GM10266 (cell line): ENCODE results near the gene HOTAIR.

Source experiments
- DNase-seq: peaks from one replicate; pipeline ENCODE4 v3.0.0; 2012; ENCODE audit errors: extremely low spot score
- TF ChIP-seq, protein P1 (sequence below): IDR thresholded peaks from 2 replicates; pipeline ENCODE4 v1.5.1; 2012; ENCODE audit warnings: mild to moderate bottlenecking, low read depth; ENCODE audit not compliant: control insufficient read depth, insufficient read depth; ENCODE audit errors: missing control alignments

HOTAIR gene

GRCh38 chr12:54019924-54020590 is 45.3 kb upstream of the HOTAIR start:
- TF ChIP-seq, protein P1, sequence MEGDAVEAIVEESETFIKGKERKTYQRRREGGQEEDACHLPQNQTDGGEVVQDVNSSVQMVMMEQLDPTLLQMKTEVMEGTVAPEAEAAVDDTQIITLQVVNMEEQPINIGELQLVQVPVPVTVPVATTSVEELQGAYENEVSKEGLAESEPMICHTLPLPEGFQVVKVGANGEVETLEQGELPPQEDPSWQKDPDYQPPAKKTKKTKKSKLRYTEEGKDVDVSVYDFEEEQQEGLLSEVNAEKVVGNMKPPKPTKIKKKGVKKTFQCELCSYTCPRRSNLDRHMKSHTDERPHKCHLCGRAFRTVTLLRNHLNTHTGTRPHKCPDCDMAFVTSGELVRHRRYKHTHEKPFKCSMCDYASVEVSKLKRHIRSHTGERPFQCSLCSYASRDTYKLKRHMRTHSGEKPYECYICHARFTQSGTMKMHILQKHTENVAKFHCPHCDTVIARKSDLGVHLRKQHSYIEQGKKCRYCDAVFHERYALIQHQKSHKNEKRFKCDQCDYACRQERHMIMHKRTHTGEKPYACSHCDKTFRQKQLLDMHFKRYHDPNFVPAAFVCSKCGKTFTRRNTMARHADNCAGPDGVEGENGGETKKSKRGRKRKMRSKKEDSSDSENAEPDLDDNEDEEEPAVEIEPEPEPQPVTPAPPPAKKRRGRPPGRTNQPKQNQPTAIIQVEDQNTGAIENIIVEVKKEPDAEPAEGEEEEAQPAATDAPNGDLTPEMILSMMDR: no peak
- DNase-seq: no peak

GRCh38 chr12:54019091-54019811 is 44.5 kb upstream of the HOTAIR start:
- TF ChIP-seq, protein P1: no peak
- no peak for DNase-seq

GRCh38 chr12:54018468-54018984 is 43.8 kb upstream of the HOTAIR start:
- no peak for DNase-seq
- TF ChIP-seq, protein P1: no peak

- peak; percentile 94 for DNase-seq
- TF ChIP-seq, protein P1: no peak
Measured at GRCh38 chr12:54017878-54018467, 43.2 kb upstream of the HOTAIR start.

- peak; percentile 64 for DNase-seq
- TF ChIP-seq, protein P1: no peak
Measured at GRCh38 chr12:54017027-54017788, 42.5 kb upstream of the HOTAIR start.

GRCh38 chr12:54016478-54016964 is 41.8 kb upstream of the HOTAIR start:
- DNase-seq: no peak
- TF ChIP-seq, protein P1: no peak
